Vagina (tissue), 2 donors: ENCODE measurements around the gene CDH13.

Experiments used
- CTCF ChIP-seq, 3 experiments: fragments of 450-650 bp in 2 of 3; fragments of 200-600 bp in 1 of 3; sonication (generic) in 1 of 3; IDR thresholded peaks; one replicate each; pipeline ENCODE4 v1.5.1; 2017 to 2019; ENCODE audit warnings: antibody characterized with exemption in 3 of 3, mild to moderate bottlenecking in 2 of 3, moderate library complexity in 2 of 3
- POLR2AphosphoS5 ChIP-seq, 2 donors: sonication (generic); formaldehyde crosslinking; IDR thresholded peaks; one replicate each; pipeline ENCODE4 v1.9.0; 2017; ENCODE audit warnings: antibody characterized with exemption in 2 of 2, mild to moderate bottlenecking in 2 of 2, low read depth in 1 of 2; ENCODE audit not compliant: insufficient read depth in 1 of 2

DNA sequence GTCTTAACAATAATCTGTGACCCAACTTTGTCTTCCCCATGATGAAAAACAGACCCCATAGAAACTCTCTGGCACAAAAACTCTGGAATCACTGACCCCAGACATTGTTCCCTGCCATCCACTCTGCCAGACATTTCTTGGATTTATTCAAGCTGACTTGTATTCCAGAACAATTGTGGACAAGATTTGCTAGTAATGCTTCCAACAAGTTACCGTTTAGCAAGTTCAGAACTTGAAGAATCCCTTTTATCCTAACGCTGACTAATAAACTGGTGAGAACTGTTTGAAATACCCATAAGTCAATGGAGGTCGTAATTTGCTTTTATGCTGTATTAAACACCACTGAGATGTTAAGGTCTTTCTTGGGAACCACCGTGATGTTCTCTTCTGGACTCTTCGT lies 1191.5 kb downstream of the CDH13 start:
- TF ChIP-seq CTCF (IDR thresholded peaks at IDR 0.05) = no peak
- no peak for TF ChIP-seq POLR2AphosphoS5 (IDR thresholded peaks at IDR 0.05; ENCODE audit: insufficient read depth in 1 of 2, low read depth in 1 of 2)
